GM11168 (cell line): Measurements from ENCODE around the gene UNC45B.

Experiments
- in situ Hi-C: fragments of 300-500 bp; cut with MboI; formaldehyde crosslinking; loops from one replicate; pipeline ENCODE4 v1.12.0; 2022; ENCODE audit warnings: low sequenced_read_pairs; ENCODE audit not compliant: unreplicated experiment

The UNC45B gene

GRCh38 chr17:35138218-35138617, 9.4 kb upstream of the UNC45B start:
- in situ Hi-C loops = no loop called here

DNA sequence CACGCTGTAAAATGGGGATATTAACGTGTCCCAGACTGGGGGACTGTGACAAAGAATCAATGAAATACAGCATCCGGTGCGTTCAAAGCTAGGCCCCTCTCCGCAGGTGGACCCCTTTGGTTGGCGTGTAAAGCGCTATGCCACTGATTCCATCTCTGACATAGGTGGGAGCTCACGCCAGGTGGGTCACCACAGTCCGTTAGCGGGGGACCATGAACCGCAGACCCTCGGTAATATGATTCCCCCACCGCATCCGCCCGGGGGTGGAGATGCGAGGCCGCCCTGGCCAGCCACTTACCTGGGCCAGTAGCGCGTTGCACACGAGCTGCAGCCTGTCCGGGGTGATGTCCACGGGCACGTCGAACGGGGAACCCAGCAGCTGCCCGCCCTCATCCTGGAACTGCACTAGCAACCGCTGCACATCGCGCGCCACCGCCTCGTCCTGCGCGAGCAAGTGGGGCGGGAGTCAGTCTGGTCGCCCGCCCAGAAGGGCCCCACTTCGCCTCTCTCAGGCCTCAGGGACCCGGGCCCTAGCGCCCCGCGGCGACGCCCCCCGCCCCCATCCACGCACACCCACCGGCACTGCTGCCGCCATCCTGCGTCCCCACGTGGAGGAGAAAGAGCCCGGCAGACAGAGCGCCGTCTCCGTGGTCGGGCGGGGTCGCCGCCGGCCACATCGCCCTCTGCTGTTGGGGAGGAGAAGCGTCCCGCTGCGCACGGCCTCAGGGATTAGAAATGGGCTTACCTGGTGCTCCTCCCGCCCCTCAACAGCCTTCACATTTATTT, 5.7 kb upstream of the UNC45B start, which contains the start of gene NLE1:
Gene NLE1, minus strand, starts transcription at position 623 of the 786 bp plus-strand sequence. Its CDS starts 28 bp downstream, at position 595.
- in situ Hi-C loops = no loop called here

DNA sequence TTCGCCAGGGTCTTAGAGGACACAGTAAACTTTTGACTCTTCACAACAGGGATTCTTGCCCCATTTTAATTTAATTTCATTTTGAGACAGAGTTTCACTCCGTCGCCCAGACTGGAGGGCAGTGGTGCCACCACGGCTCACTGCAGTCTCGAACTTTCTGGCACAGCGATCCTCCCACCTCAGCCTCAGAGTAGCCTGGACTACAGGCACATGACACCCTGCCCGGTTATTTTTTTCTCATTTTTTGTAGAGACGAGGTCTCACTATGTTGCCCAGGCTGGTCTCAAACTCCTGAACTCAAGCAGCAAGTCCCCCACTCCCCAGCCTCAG, 5.2 kb upstream of the UNC45B start:
- in situ Hi-C loops = no loop called here

DNA sequence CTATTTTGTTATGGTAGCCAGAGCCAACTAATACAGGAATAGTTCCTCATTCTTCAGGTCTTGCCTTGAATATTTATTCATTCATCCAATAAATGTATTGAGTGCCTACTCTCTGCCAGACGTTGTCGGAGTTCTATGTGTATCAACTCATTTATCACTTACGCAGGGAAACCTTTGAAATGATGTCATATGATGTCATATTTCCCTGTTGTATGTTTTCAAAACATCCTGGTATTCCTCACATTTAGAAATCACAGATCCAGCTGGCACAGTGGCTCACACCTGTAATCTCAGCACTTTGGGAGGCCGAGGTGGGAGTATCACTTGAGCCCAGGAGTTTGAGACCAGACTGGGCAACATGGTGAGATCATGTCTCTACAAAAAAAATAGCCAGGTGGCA, 2.8 kb upstream of the UNC45B start:
- in situ Hi-C loops = no loop called here

- in situ Hi-C loops = no loop called here
Measured at GRCh38 chr17:35146214-35146833, 1.3 kb upstream of the UNC45B start.

DNA sequence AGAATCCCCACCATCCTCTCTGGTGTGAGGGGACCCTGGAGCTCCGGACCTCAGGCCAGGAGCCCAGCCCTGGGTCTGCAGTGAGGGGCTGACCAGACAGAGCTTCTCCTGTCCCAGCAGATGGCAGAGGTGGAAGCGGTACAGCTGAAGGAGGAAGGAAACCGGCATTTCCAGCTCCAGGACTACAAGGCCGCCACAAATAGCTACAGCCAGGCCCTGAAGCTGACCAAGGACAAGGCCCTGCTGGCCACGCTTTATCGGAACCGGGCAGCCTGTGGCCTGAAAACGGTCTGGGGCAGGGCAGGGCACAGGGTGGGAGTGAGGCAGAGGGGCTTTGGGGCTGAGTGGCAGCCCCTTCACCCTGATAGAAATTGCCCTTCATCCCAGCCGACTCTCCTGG, 527 bp downstream of the UNC45B start:
- in situ Hi-C loops = no loop called here

- in situ Hi-C loops = loop anchor here (25.0 kb wide), 1 partner anchor 587 kb away; the partner anchor contains the start of gene RASL10B
Measured at GRCh38 chr17:35149941-35150340, 2.3 kb downstream of the UNC45B start.

GRCh38 chr17:35151080-35151479, 3.5 kb downstream of the UNC45B start:
- in situ Hi-C loops = loop anchor here (25.0 kb wide), 1 partner anchor 586 kb away; the partner anchor contains the start of gene RASL10B

DNA sequence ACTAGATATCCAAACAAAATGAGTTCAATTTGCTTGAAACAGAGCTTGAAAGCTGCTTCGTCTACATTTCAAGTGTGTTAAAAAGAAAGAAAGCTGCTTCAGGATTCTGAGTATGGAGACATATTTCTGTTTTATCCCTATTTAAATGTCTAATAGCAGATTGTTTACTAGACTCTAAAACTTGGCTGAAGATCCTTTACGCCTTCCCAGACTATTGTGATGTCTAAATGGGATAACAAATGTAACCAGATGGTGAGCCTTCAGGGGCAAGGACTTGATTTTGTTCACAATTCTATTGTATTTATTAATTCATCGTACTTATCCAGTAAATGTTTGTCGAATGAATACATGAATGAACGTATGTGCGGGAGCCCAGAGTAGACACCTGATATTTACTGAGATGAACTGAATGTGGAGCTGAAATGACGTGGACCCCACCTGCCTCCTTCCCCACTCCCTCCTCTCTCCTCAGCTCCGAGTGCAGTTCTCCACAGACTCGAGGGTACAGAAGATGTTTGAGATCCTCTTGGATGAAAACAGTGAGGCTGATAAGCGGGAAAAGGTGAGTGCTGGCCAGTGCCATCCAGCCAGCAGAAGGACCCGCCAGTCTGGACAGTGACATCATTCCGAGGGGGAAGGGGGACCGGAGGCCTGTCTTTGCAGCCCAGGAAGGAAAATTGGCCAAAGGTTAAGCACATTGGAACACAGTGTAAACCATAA, 5.0 kb downstream of the UNC45B start:
- in situ Hi-C loops = loop anchor here (25.0 kb wide), 1 partner anchor 585 kb away; the partner anchor contains the start of gene RASL10B

DNA sequence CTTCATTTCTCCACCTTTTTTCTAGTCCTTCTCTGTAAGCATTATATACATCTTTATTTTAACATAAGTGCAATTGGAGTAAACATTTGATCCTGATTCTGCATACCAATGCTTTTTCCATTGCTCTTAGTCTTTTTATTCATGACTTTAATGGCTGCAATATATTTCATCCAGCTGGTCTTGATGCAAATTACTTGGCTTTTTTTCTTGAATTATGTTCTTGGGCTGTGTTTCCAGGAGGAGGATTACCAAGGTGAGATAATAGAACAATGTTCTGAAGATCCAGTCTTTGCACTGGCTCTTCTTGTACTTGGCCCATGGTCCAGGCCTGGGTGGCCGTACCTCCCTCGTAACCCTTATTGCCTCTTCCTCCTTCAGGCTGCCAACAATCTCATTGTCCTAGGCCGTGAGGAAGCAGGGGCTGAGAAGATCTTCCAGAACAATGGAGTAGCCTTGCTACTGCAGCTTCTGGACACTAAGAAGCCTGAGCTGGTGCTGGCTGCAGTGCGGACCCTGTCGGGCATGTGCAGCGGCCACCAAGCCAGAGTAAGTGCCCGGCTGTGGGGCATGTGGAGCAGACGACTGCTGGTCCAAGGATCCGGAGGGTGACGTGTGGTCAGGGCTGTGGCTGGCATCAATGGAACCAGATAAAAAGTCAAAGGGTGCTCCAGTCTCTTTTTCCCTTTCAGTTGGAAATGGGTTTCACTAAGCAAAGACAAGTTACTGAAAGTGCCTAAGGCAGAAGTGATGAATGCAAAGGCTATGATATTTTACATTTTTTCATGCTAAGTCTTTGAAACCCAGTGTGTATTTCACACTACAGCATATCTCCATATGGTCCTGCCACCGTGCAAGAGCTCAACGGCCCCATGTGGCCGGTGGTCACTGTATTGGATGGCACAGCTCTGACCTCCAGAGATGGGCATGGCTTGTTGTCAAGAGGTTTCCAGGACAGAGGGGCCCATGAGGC, 6.9 kb downstream of the UNC45B start:
- in situ Hi-C loops = loop anchor here (25.0 kb wide), 1 partner anchor 583 kb away; the partner anchor contains the start of gene RASL10B

DNA sequence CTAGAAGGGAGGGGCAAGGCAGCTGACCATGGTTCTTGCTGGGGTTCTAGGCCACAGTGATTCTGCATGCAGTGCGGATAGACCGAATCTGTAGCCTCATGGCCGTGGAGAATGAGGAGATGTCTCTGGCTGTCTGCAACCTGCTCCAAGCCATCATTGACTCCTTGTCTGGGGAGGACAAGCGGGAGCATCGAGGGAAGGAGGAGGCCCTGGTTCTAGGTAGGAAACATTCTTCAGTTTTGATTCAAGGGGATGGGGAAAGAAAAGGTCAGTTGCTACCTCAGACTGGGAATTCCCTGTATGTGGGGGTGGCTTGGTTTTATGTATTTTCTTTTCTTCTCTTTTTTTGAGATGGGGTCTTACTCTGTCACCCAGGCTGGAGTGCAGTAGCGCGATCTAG, 7.6 kb downstream of the UNC45B start:
- in situ Hi-C loops = loop anchor here (25.0 kb wide), 1 partner anchor 582 kb away; the partner anchor contains the start of gene RASL10B

DNA sequence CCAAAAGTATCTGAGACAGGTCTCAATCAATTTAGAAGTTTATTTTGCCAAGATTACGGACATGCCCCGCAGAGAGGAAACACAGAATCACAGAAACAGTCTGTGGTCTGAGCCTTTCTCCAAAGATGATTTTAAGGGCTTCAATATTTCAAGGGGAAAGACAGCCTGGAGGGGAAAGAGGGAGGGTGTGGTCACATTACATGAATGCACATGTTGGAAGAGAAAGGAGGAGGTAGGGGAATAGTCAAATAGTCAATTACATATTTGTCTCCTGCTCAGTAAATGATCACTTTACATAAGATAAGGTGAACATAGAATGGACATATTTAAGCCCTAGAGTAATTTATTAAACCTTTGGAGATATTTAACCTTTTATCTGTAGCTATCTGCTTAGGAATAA, 12.3 kb downstream of the UNC45B start:
- in situ Hi-C loops = loop anchor here (10.0 to 25.0 kb wide), 2 partner anchors 375 to 577 kb away; partner anchors contain the start of genes RASL10B and SLFN12L

DNA sequence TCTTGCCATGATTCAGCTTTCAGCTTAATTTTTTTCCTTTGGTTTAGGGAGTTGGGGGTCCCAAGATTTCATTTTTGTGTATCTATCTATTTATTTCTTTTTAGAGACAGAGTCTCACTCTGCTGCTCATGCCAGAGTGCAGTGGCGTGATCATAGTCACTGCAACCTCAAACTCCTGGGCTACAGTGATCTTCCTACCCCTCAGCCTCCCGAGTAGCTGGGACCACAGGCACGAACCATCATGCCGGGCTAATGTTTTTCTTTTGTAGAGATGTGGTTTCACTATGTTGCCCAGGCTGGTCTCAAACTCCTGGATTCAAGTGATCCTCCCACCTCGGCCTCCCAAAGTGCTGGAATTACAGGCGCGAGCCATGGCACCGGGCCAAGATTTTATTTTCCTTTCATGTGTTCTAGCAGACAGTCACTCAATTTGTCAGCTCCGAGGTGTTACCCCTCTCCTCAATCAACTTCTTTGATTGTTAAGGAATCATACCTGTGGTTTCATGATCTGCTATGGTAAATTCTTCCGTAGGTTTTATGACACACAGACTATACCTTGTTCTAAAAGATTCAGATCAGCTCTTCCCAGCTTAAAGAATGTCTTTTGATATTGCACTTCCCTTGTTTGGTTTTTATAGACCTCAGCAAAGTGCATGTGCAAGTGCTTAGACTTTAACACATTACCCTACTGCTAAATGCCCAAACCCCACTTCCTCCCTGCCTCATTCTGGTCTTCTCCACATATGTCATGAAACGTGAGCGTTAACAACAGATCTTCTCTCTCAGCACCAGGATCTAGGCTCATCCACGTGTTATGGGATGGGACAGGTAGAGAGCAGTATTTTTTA, 13.0 kb downstream of the UNC45B start:
- in situ Hi-C loops = loop anchor here (10.0 to 25.0 kb wide), 2 partner anchors 374 to 577 kb away; partner anchors contain the start of genes RASL10B and SLFN12L

DNA sequence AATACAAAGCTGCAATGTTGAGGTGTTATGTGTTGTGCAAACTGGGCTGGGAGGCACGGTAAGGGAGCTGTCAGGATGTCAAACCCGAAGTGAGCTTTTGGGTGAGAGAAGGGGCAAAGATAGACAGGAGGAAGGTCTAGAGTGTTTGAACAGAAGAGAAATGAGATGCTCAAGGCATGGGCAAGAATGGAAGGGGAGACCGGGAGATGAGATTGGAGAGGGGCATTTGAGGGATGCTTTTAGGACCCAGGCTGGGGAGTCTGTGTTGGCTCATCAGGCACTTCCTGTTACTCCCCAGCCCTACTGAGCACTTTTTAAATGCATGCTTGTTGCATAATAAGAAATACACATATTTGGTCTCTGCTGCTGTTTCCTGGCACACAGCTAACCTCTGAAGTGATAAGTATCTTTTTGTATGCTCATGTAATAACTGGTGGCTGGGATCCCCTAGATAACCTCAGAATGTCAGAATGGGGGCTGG, 13.7 kb downstream of the UNC45B start:
- in situ Hi-C loops = loop anchor here (10.0 to 25.0 kb wide), 2 partner anchors 373 to 576 kb away; partner anchors contain the start of genes RASL10B and SLFN12L

- in situ Hi-C loops = loop anchor here (10.0 to 25.0 kb wide), 2 partner anchors 372 to 575 kb away; partner anchors contain the start of genes RASL10B and SLFN12L
Measured at GRCh38 chr17:35162755-35163154, 15.1 kb downstream of the UNC45B start.

- in situ Hi-C loops = loop anchor here (10.0 to 25.0 kb wide), 2 partner anchors 371 to 573 kb away; partner anchors contain the start of genes RASL10B and SLFN12L
Measured at GRCh38 chr17:35163886-35164285, 16.3 kb downstream of the UNC45B start.

DNA sequence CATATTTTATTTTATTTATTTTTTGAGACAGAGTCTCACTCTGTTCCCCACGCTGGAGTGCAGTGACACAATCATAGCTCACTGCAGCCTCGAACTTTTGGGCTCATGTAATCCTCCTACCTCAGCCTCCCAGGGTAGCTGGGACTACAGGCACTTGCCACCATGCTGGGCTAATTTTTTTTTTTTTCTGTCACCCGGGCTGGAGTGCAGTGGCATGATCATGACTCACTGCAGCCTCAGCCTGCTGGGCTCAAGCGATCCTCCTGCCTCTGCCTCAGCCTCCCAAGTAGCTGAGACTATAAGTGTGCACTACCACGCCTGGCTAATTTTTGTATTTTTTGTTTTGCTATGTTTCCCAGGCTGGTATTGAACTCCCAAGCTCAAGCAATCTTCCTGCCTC, 17.1 kb downstream of the UNC45B start:
- in situ Hi-C loops = loop anchor here (10.0 to 25.0 kb wide), 2 partner anchors 370 to 573 kb away; partner anchors contain the start of genes RASL10B and SLFN12L

- in situ Hi-C loops = loop anchor here (10.0 to 25.0 kb wide), 2 partner anchors 368 to 571 kb away; partner anchors contain the start of genes RASL10B and SLFN12L
Measured at GRCh38 chr17:35166526-35166925, 18.9 kb downstream of the UNC45B start.
